HCT116 (cell line): ENCODE measurements around the gene ITGBL1. TPM values are rescaled to one million over a fixed set of nuclear protein-coding genes. Genes with fewer than 3 reads are reported as not detected.

Experiments
- ATAC-seq: fragments of 200-7000 bp; cut with Tn5 transposase; 2 replicates; pipeline ENCODE4 v1.9.1; 2020; ENCODE audit warnings: mild to moderate bottlenecking, moderate library complexity
- BruUV-seq: library from RNA; stranded (reverse); fragments of 400-500 nt; replicated peaks from 2 replicates; lab custom pipeline; 2021; lab: Mats Ljungman, UMichigan
- CTCF ChIA-PET: fragments of 300-600 bp; sonication (Branson Sonifier 250); formaldehyde crosslinking; loops from one replicate; lab custom pipeline; 2021; ENCODE audit warnings: antibody characterized with exemption; lab: Charles Lee
- POLR2A ChIA-PET: fragments of 300-600, 350-600 bp; sonication (Branson Sonifier 250); formaldehyde crosslinking; loops from one replicate; lab custom pipeline; 2021; ENCODE audit warnings: antibody characterized with exemption; lab: Charles Lee
- RAD21 ChIA-PET, 2 experiments: fragments of 300-600 bp; sonication (Branson Sonifier 250); formaldehyde crosslinking; loops; one replicate each; lab custom pipeline; 2023; ENCODE audit warnings: low total read pairs in 2 of 2; ENCODE audit not compliant: uncharacterized antibody in 2 of 2, unreplicated experiment in 2 of 2, low non-redundant PET in 1 of 2; lab: Charles Lee
- DNase-seq: peaks from one replicate; pipeline ENCODE4 v3.0.0-alpha.2; 2010; ENCODE audit warnings: low read depth, low spot score
- H2AFZ ChIP-seq: fragments of 200-600 bp; shearing (Covaris generic), sonication (generic); 2 replicates; pipeline ENCODE4 v1.6.1; 2017; ENCODE audit warnings: low read depth, mixed run types, mixed read lengths, antibody characterized with exemption, low read length; ENCODE audit not compliant: poor library complexity, severe bottlenecking
- H3K27ac ChIP-seq: 2 replicates; pipeline ENCODE4 v1.5.1; 2012; ENCODE audit warnings: low read depth, low read length
- H3K27me3 ChIP-seq: fragments of 200-600 bp; sonication (generic); 2 replicates; pipeline ENCODE4 v1.6.1; 2016; ENCODE audit warnings: mixed run types, low read length, mixed read lengths; ENCODE audit not compliant: insufficient read depth
- H3K36me3 ChIP-seq, 2 experiments: fragments of 200-500 bp in 1 of 2; fragments of 200-600 bp in 1 of 2; sonication (Bioruptor generic) in 1 of 2; sonication (generic) in 1 of 2; 2 replicates each; pipeline versions ENCODE4 v1.5.1 to v1.6.1; 2014 to 2016; ENCODE audit warnings: low read length in 2 of 2, inconsistent platforms in 1 of 2, mixed read lengths in 1 of 2, mixed run types in 1 of 2; ENCODE audit not compliant: insufficient read depth in 2 of 2, control insufficient read depth in 1 of 2
- H3K4me1 ChIP-seq, 2 experiments: fragments of 200-600 bp in 1 of 2; sonication (generic) in 1 of 2; 2 replicates each; pipeline versions ENCODE4 v1.5.1 to v1.6.1; 2012 to 2017; ENCODE audit warnings: low read length in 2 of 2, inconsistent platforms in 1 of 2, mild to moderate bottlenecking in 1 of 2, mixed read lengths in 1 of 2, mixed run types in 1 of 2, moderate library complexity in 1 of 2; ENCODE audit not compliant: insufficient read depth in 2 of 2, control insufficient read depth in 1 of 2
- H3K4me2 ChIP-seq: fragments of 200-600 bp; sonication (generic); 2 replicates; pipeline ENCODE4 v1.6.1; 2017; ENCODE audit warnings: mixed run types, low read length, mixed read lengths
- H3K4me3 ChIP-seq, 2 experiments: fragments of 200-600 bp in 1 of 2; sonication (generic) in 1 of 2; replicated peaks in 1 of 2; 2 replicates each; pipeline ENCODE4 v1.5.1; 2011 to 2016; ENCODE audit warnings: low read length in 2 of 2, control low read depth in 1 of 2, low read depth in 1 of 2, mild to moderate bottlenecking in 1 of 2, mixed read lengths in 1 of 2, mixed run types in 1 of 2
- H3K79me2 ChIP-seq: fragments of 200-600 bp; sonication (generic); 2 replicates; pipeline ENCODE4 v1.6.1; 2017; ENCODE audit warnings: mild to moderate bottlenecking, mixed run types, low read length, moderate library complexity, mixed read lengths; ENCODE audit not compliant: insufficient read depth
- H3K9ac ChIP-seq: fragments of 200-600 bp; sonication (generic); 2 replicates; pipeline ENCODE4 v1.6.1; 2016; ENCODE audit warnings: low read length, mixed read lengths
- H3K9me2 ChIP-seq: fragments of 200-600 bp; sonication (generic), shearing (Covaris generic); 2 replicates; pipeline ENCODE4 v1.6.1; 2017; ENCODE audit warnings: mixed run types, mild to moderate bottlenecking, moderate library complexity; ENCODE audit not compliant: insufficient read depth
- H3K9me3 ChIP-seq, 2 experiments: fragments of 200-500 bp in 1 of 2; fragments of 200-600 bp in 1 of 2; sonication (Bioruptor generic) in 1 of 2; sonication (generic) in 1 of 2; 2 replicates each; pipeline ENCODE4 v1.6.1; 2014 to 2017; ENCODE audit warnings: low read length in 2 of 2, mixed read lengths in 2 of 2, inconsistent platforms in 1 of 2, low read depth in 1 of 2, mild to moderate bottlenecking in 1 of 2, mixed run types in 1 of 2, moderate library complexity in 1 of 2; ENCODE audit not compliant: control insufficient read depth in 1 of 2, insufficient read depth in 1 of 2
- H4K20me1 ChIP-seq: fragments of 200-600 bp; sonication (generic), shearing (Covaris generic); 2 replicates; pipeline ENCODE4 v1.6.1; 2017; ENCODE audit warnings: mixed run types, mild to moderate bottlenecking, moderate library complexity; ENCODE audit not compliant: insufficient read depth
- ATF3 ChIP-seq: IDR thresholded peaks from 2 replicates; pipeline ENCODE4 v1.6.1; 2012
- EGR1 ChIP-seq: IDR thresholded peaks from 2 replicates; pipeline ENCODE4 v1.6.1; 2012; ENCODE audit warnings: low read depth
- EZH2 ChIP-seq: fragments of 200-600 bp; sonication (generic); IDR thresholded peaks from 2 replicates; pipeline ENCODE4 v1.6.1; 2017; ENCODE audit warnings: antibody characterized with exemption, mixed run types
- JUND ChIP-seq: IDR thresholded peaks from 2 replicates; pipeline ENCODE4 v1.6.1; 2012
- SIN3A ChIP-seq: IDR thresholded peaks from 2 replicates; pipeline ENCODE4 v1.6.1; 2012; ENCODE audit warnings: low read depth
- SP1 ChIP-seq: IDR thresholded peaks from 2 replicates; pipeline ENCODE4 v1.6.1; 2012; ENCODE audit warnings: low read depth
- SRF ChIP-seq: IDR thresholded peaks from 2 replicates; pipeline ENCODE4 v1.6.1; 2012; ENCODE audit warnings: low read depth
- TCF7L2 ChIP-seq: IDR thresholded peaks from 2 replicates; pipeline ENCODE4 v1.7.0; 2011; ENCODE audit warnings: borderline replicate concordance, inconsistent platforms; ENCODE audit not compliant: insufficient read depth, insufficient read length; ENCODE audit errors: extremely low read depth
- YY1 ChIP-seq: IDR thresholded peaks from 2 replicates; pipeline ENCODE4 v1.6.1; 2011; ENCODE audit warnings: low read length, low read depth, moderate library complexity, mild to moderate bottlenecking; ENCODE audit not compliant: insufficient replicate concordance; ENCODE audit errors: extremely low read depth
- ZBTB33 ChIP-seq: IDR thresholded peaks from 2 replicates; pipeline ENCODE4 v1.6.1; 2011; ENCODE audit warnings: mild to moderate bottlenecking, low read length, moderate library complexity; ENCODE audit not compliant: insufficient replicate concordance; ENCODE audit errors: extremely low read depth
- ZFX ChIP-seq: fragments of 450-650 bp; IDR thresholded peaks from 2 replicates; pipeline ENCODE4 v1.6.1; 2017
- ZNF274 ChIP-seq: fragments of 200-500 bp; sonication (Bioruptor generic); IDR thresholded peaks from 2 replicates; pipeline ENCODE4 v1.6.1; 2014; ENCODE audit warnings: mild to moderate bottlenecking, low read depth, low read length, inconsistent platforms
- intact Hi-C: fragments of 100-400 bp; cut with micrococcal nuclease; formaldehyde crosslinking; loops from 2 replicates; pipeline ENCODE4 v1.10.0; 2022
- total RNA-seq: library from RNA; stranded (reverse); gene quantifications from one replicate; pipeline ENCODE4 v1.2.1, GENCODE V29; 2021; ENCODE audit not compliant: unreplicated experiment
- TF ChIP-seq, protein P1 (sequence below), 3 experiments: fragments of 200-600 bp in 1 of 3; sonication (generic) in 1 of 3; IDR thresholded peaks in 2 of 3; conservative IDR thresholded peaks in 1 of 3; 2 replicates each; pipeline ENCODE4 v1.5.1; 2012 to 2017; ENCODE audit warnings: low read depth in 2 of 3, low read length in 2 of 3, antibody characterized with exemption in 1 of 3, borderline replicate concordance in 1 of 3, control low read depth in 1 of 3, mild to moderate bottlenecking in 1 of 3, mixed read lengths in 1 of 3, mixed run types in 1 of 3, moderate library complexity in 1 of 3; ENCODE audit not compliant: insufficient read depth in 1 of 3
- TF ChIP-seq, protein P2 (sequence below): IDR thresholded peaks from 2 replicates; pipeline ENCODE4 v1.6.1; 2012

Gene ITGBL1
- total RNA-seq, 1 experiment from 2014 or later = 0.66 TPM

DNA sequence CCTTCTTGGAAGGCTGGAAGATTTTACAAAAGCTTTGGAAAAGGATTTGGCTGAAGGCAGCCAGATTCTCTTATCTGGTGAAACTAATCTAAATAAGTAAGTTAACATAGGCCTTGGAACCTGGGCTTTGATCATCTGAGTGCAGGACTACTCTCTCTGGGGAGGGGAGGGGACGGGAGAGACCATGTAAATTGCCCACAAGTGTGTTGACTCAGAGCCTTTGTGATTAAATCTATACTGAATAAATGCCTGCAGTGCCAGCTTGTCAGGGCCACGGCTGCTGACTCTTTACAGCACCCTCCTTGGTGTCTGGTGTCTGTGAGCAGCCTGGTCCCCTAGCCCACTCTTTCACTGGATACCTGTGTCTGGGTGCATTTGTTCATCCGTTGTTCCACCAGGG lies 251.4 kb downstream of the ITGBL1 start:
- ATAC-seq (no peak), DNase-seq (no peak)
- Histone ChIP-seq H3K79me2 (no peaks in the 10 kb centered on the region), H3K36me3 (no peaks in the 10 kb centered on the region), H3K27me3 (no peaks in the 10 kb centered on the region), H2AFZ (no peak overlapping the region), H3K9me2 (no peaks in the 10 kb centered on the region), H3K27ac (no peak overlapping the region), H3K4me3 (no peak overlapping the region), H3K4me2 (no peak overlapping the region), H3K9me3 (peaks cover 0 to 6% of the 10 kb centered on the region in 2 experiments; a peak in 1 of 4 replicates), H4K20me1 (no peaks in the 10 kb centered on the region), H3K4me1 (no peaks in the 10 kb centered on the region), H3K9ac (no peak overlapping the region)
- TF ChIP-seq SP1 (no peak), ZBTB33 (no peak), EGR1 (no peak), EZH2 (no peak), YY1 (no peak), SRF (no peak), TCF7L2 (no peak), SIN3A (no peak), ATF3 (no peak), ZNF274 (no peak), JUND (no peak), ZFX (no peak)
- TF ChIP-seq, protein P1, sequence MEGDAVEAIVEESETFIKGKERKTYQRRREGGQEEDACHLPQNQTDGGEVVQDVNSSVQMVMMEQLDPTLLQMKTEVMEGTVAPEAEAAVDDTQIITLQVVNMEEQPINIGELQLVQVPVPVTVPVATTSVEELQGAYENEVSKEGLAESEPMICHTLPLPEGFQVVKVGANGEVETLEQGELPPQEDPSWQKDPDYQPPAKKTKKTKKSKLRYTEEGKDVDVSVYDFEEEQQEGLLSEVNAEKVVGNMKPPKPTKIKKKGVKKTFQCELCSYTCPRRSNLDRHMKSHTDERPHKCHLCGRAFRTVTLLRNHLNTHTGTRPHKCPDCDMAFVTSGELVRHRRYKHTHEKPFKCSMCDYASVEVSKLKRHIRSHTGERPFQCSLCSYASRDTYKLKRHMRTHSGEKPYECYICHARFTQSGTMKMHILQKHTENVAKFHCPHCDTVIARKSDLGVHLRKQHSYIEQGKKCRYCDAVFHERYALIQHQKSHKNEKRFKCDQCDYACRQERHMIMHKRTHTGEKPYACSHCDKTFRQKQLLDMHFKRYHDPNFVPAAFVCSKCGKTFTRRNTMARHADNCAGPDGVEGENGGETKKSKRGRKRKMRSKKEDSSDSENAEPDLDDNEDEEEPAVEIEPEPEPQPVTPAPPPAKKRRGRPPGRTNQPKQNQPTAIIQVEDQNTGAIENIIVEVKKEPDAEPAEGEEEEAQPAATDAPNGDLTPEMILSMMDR (IDR thresholded peaks at IDR 0.05 in 2 of 3, conservative IDR thresholded peaks at IDR 0.05 in 1 of 3; ENCODE audit: borderline replicate concordance in 1 of 3, insufficient read depth in 1 of 3, low read depth in 2 of 3, low read length in 2 of 3) = no peak
- TF ChIP-seq, protein P2, sequence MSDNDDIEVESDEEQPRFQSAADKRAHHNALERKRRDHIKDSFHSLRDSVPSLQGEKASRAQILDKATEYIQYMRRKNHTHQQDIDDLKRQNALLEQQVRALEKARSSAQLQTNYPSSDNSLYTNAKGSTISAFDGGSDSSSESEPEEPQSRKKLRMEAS = no peak
- intact Hi-C loops = no loop called here
- no TSS peak for BruUV-seq
- ChIA-PET RAD21 (no interaction called here), POLR2A (no interaction called here), CTCF (no interaction called here)
